WTC11 (cell line): ENCODE data around the gene NOB1.

Source experiments
- ELF4 ChIP-seq: sonication (generic); formaldehyde crosslinking; IDR thresholded peaks from 2 replicates; pipeline ENCODE4 v1.8.1; 2022; ENCODE audit warnings: low read depth, mild to moderate bottlenecking, moderate library complexity, missing genetic modification reagents
- JAZF1 ChIP-seq: fragments of 250-450 bp; sonication (Bioruptor Pico); IDR thresholded peaks from 2 replicates; pipeline ENCODE4 v1.9.0; 2021; ENCODE audit warnings: moderate library complexity, mild to moderate bottlenecking, inconsistent platforms
- NFYB ChIP-seq: sonication (generic); formaldehyde crosslinking; conservative IDR thresholded peaks from 2 replicates; pipeline ENCODE4 v1.8.0; 2022; ENCODE audit warnings: low read depth, missing genetic modification reagents
- TEAD1 ChIP-seq: sonication (generic); formaldehyde crosslinking; IDR thresholded peaks from 2 replicates; pipeline ENCODE4 v1.8.0; 2022; ENCODE audit warnings: mild to moderate bottlenecking, missing genetic modification reagents
- TP53 ChIP-seq: sonication (generic); formaldehyde crosslinking; IDR thresholded peaks from 2 replicates; pipeline ENCODE4 v1.8.1; 2023; ENCODE audit warnings: mild to moderate bottlenecking, missing genetic modification reagents
- TF ChIP-seq, protein P1 (sequence below): fragments of 200-600 bp; IDR thresholded peaks from 2 replicates; pipeline ENCODE4 v1.8.0; 2022; ENCODE audit warnings: antibody characterized with exemption
- TF ChIP-seq, protein P2 (sequence below): sonication (generic); formaldehyde crosslinking; IDR thresholded peaks from 2 replicates; pipeline ENCODE4 v1.8.1; 2023; ENCODE audit warnings: mild to moderate bottlenecking, missing genetic modification reagents

DNA sequence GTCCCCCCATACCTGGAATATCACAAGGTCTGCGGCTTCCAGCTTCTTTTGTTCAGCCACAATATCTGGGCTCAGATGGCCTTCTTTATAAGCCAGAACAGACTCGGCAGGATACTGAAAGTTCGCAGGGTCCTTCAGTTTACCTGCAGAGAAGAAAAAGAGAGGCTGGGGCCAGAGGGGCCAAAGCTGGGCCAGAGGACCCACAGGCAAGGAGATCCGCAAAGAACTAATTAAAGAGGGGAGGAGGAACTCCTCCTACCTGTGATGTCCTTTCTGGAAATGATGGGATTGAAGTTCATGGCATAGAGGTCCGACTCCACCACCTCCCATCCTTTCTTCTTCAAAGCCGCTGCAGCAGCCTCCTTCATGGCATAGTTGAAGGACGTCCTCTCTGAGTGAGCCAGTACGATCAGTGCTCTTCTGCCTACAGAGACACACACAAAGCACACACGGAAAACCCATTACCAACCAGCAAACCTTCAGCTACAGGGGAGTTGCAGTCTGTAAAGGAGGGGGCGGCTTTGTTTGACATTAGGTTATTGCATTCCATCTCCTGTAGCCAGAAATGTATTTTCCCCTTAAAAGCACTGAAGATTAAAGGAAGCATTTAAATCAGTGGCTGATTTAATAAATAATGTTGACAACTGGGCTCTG is 36.5 kb downstream of the NOB1 start:
- TF ChIP-seq, protein P1, sequence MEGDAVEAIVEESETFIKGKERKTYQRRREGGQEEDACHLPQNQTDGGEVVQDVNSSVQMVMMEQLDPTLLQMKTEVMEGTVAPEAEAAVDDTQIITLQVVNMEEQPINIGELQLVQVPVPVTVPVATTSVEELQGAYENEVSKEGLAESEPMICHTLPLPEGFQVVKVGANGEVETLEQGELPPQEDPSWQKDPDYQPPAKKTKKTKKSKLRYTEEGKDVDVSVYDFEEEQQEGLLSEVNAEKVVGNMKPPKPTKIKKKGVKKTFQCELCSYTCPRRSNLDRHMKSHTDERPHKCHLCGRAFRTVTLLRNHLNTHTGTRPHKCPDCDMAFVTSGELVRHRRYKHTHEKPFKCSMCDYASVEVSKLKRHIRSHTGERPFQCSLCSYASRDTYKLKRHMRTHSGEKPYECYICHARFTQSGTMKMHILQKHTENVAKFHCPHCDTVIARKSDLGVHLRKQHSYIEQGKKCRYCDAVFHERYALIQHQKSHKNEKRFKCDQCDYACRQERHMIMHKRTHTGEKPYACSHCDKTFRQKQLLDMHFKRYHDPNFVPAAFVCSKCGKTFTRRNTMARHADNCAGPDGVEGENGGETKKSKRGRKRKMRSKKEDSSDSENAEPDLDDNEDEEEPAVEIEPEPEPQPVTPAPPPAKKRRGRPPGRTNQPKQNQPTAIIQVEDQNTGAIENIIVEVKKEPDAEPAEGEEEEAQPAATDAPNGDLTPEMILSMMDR = no peak
- TF ChIP-seq TEAD1 (CRISPR knock-in tag) (no peak), TP53 (no peak), ELF4 (no peak), NFYB (no peak), JAZF1 (no peak)
- TF ChIP-seq, protein P2, sequence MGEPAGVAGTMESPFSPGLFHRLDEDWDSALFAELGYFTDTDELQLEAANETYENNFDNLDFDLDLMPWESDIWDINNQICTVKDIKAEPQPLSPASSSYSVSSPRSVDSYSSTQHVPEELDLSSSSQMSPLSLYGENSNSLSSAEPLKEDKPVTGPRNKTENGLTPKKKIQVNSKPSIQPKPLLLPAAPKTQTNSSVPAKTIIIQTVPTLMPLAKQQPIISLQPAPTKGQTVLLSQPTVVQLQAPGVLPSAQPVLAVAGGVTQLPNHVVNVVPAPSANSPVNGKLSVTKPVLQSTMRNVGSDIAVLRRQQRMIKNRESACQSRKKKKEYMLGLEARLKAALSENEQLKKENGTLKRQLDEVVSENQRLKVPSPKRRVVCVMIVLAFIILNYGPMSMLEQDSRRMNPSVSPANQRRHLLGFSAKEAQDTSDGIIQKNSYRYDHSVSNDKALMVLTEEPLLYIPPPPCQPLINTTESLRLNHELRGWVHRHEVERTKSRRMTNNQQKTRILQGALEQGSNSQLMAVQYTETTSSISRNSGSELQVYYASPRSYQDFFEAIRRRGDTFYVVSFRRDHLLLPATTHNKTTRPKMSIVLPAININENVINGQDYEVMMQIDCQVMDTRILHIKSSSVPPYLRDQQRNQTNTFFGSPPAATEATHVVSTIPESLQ (CRISPR knock-in tag) = no peak
